ENCODE measurements around the gene TM7SF2. TPM values are rescaled to one million over a fixed set of nuclear protein-coding genes. Genes with fewer than 3 reads are reported as not detected.

Gene TM7SF2
- total RNA-seq, 1 experiment from 2014 or later: 63.8 TPM

Small RNA genes within 50 kb of the gene (microRNA-seq; reads per million reads assigned to microRNA genes)
- gene MIR6751 (ENCODE audit: borderline number of aligned reads): 1.0 reads per million

Other genes with a start within 250 kb of the TM7SF2 start
- 29.9 to 38.1 TPM (median 35.2 TPM) in 3 replicates for gene EHD1, start 233.3 kb upstream of the TM7SF2 start, total RNA-seq (2021)
- 25.2 to 31.4 TPM (median 27.6 TPM) in 3 replicates for gene ATG2A, start 194.7 kb upstream of the TM7SF2 start, total RNA-seq (2021)
- gene PPP2R5B, start 187.2 kb upstream of the TM7SF2 start, total RNA-seq (2021): 8.7 to 10.2 TPM (median 9.1 TPM) in 3 replicates
- 1.0 to 1.6 TPM (median 1.6 TPM) in 3 replicates for gene GPHA2, start 176.0 kb upstream of the TM7SF2 start, total RNA-seq (2021)
- not detected in 3 replicates for gene MAJIN, start 139.8 kb upstream of the TM7SF2 start, total RNA-seq (2021)
- 1.3 to 3.2 TPM (median 2.2 TPM) in 3 replicates for gene BATF2, start 114.9 kb upstream of the TM7SF2 start, total RNA-seq (2021)
- gene ARL2, start 97.7 kb upstream of the TM7SF2 start, total RNA-seq (2021): 171 to 248 TPM (median 235 TPM) in 3 replicates
- 16.7 to 19.6 TPM (median 17.6 TPM) in 3 replicates for gene SNX15, start 84.4 kb upstream of the TM7SF2 start, total RNA-seq (2021)
- gene SAC3D1, start 70.7 kb upstream of the TM7SF2 start, total RNA-seq (2021): 22.2 to 26.2 TPM (median 22.8 TPM) in 3 replicates
- gene NAALADL1, start 53.3 kb upstream of the TM7SF2 start, total RNA-seq (2021): 4.5 to 6.1 TPM (median 5.9 TPM) in 3 replicates
- 80.6 to 95.9 TPM (median 86.9 TPM) in 3 replicates for gene CDCA5, start 27.8 kb upstream of the TM7SF2 start, total RNA-seq (2021)
- gene ZFPL1, start 27.6 kb upstream of the TM7SF2 start, total RNA-seq (2021): 32.2 to 33.8 TPM (median 32.8 TPM) in 3 replicates
- 122 to 136 TPM (median 123 TPM) in 3 replicates for gene VPS51, start 15.7 kb upstream of the TM7SF2 start, total RNA-seq (2021)
- gene ZNHIT2, start 5.8 kb downstream of the TM7SF2 start, total RNA-seq (2021): 15.9 to 18.3 TPM (median 16.7 TPM) in 3 replicates
- 951 to 991 TPM (median 985 TPM) in 3 replicates for gene FAU, start 10.3 kb downstream of the TM7SF2 start, total RNA-seq (2021)
- 51.3 to 55.9 TPM (median 53.3 TPM) in 3 replicates for gene MRPL49, start 10.4 kb downstream of the TM7SF2 start, total RNA-seq (2021)
- gene SYVN1, start 22.6 kb downstream of the TM7SF2 start, total RNA-seq (2021): 27.6 to 34.8 TPM (median 31.8 TPM) in 3 replicates
- 0.27 to 0.35 TPM (median 0.32 TPM) in 3 replicates for gene SPDYC, start 58.4 kb downstream of the TM7SF2 start, total RNA-seq (2021)
- gene CAPN1, start 70.1 kb downstream of the TM7SF2 start, total RNA-seq (2021): 204 to 257 TPM (median 218 TPM) in 3 replicates
- gene POLA2, start 150.1 kb downstream of the TM7SF2 start, total RNA-seq (2021): 26.9 to 35.6 TPM (median 28.5 TPM) in 3 replicates
- 11.0 to 15.2 TPM (median 11.5 TPM) in 3 replicates for gene CDC42EP2, start 203.0 kb downstream of the TM7SF2 start, total RNA-seq (2021)
- 59.0 to 71.0 TPM (median 66.3 TPM) in 3 replicates for gene DPF2, start 222.0 kb downstream of the TM7SF2 start, total RNA-seq (2021)
- gene TIGD3, start 242.9 kb downstream of the TM7SF2 start, total RNA-seq (2021): 1.9 to 2.3 TPM (median 2.1 TPM) in 3 replicates